HG03558 (cell line): Measurements from ENCODE around the gene SOX11.
"Not testable (repeated sequence)": the region's sequence is repeated elsewhere in the genome, so short reads cannot be mapped to it uniquely, and the experiment has no call there.

Source experiments
- ATAC-seq: cut with Tn5 transposase; IDR thresholded peaks from one replicate; pipeline ENCODE4 v1.9.1; 2021; ENCODE audit warnings: moderate number of reproducible peaks; ENCODE audit not compliant: unreplicated experiment; ENCODE audit errors: extremely low read depth

SOX11 gene

GRCh38 chr2:5691985-5692529 lies at the start of gene SOX11:
Gene SOX11, plus strand, starts transcription at chr2:5692384. Its CDS starts 338 bp downstream, at chr2:5692722.
- ATAC-seq: no peak

- ATAC-seq: not testable (repeated sequence)
Measured at GRCh38 chr2:5652734-5653133, 39.5 kb upstream of the SOX11 start.

GRCh38 chr2:5653756-5654155 lies 38.4 kb upstream of the SOX11 start:
- not testable (repeated sequence) for ATAC-seq

- no peak for ATAC-seq
Measured at GRCh38 chr2:5657231-5657630, 35.0 kb upstream of the SOX11 start.

GRCh38 chr2:5660591-5660990 lies 31.6 kb upstream of the SOX11 start:
- no peak for ATAC-seq

GRCh38 chr2:5661362-5661761 lies 30.8 kb upstream of the SOX11 start:
- ATAC-seq: no peak

GRCh38 chr2:5664278-5664681 lies 27.9 kb upstream of the SOX11 start:
- no peak for ATAC-seq

- no peak for ATAC-seq
Measured at GRCh38 chr2:5665066-5665465, 27.1 kb upstream of the SOX11 start.

GRCh38 chr2:5666798-5667197 lies 25.4 kb upstream of the SOX11 start:
- ATAC-seq: no peak

GRCh38 chr2:5667655-5668054 lies 24.5 kb upstream of the SOX11 start:
- ATAC-seq: not testable (repeated sequence)

GRCh38 chr2:5668682-5669250 lies 23.4 kb upstream of the SOX11 start:
- ATAC-seq: no peak

GRCh38 chr2:5672749-5673144 lies 19.4 kb upstream of the SOX11 start:
- ATAC-seq: no peak

GRCh38 chr2:5673145-5674025 lies 18.8 kb upstream of the SOX11 start:
- no peak for ATAC-seq

GRCh38 chr2:5674026-5674340 lies 18.2 kb upstream of the SOX11 start:
- no peak for ATAC-seq

GRCh38 chr2:5677133-5677532 lies 15.1 kb upstream of the SOX11 start:
- ATAC-seq: no peak

- ATAC-seq: no peak
Measured at GRCh38 chr2:5683471-5683870, 8.7 kb upstream of the SOX11 start.

GRCh38 chr2:5685225-5685624 lies 7.0 kb upstream of the SOX11 start:
- no peak for ATAC-seq

GRCh38 chr2:5686068-5686467 lies 6.1 kb upstream of the SOX11 start:
- ATAC-seq: no peak

GRCh38 chr2:5686536-5686935 lies 5.6 kb upstream of the SOX11 start:
- no peak for ATAC-seq

GRCh38 chr2:5689750-5690149 lies 2.4 kb upstream of the SOX11 start:
- no peak for ATAC-seq

- no peak for ATAC-seq
Measured at GRCh38 chr2:5690286-5690685, 1.9 kb upstream of the SOX11 start.
